ENCODE results near the gene DNAJA3. TPM values are rescaled to one million over a fixed set of nuclear protein-coding genes. Genes with fewer than 3 reads are reported as not detected.
A peak's percentile ranks its signal among the peaks of the same experiment; 100 is the strongest.

DNAJA3 gene
- total and polyA plus RNA-seq, 10 of the 15 experiments (the other 5 are each of a cell fraction or from before 2014, with no cell fraction given), result 8.4 to 141 (median 60.8) TPM

DNA sequence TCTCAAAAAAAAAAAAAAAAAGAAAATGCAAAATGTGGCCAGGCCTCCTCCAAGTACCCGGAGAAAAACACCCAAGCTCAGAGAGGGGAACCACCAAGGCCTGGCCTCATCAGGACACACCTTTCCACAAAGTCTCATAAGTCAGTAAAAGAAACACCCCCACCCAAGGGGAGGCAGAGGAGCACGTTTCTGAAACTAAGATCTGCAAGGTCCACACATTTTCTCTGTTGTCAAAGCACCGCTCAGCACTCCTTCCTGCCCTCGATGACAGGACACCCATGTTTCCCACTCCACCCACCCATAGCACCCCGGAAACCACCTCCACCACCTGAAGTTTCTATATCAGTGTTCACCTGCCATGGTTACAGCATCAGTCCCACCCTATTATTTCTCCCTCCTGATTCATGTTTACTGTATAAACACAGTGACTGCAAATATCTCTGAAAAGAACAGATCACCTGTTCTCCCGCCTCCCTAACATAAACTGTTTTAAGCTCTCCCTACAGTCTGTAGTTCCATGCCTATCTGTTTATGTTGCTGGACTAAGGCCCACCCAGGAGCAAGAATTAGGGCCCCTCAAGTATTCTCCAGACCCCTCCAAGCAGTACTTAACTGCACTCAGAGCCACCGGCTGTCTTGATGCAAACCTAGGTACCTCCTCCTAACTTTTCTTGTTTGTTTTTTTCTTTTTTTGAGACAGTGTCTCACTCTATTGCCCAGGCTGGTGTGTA is 11.3 kb upstream of the DNAJA3 start (continued):
- TF ChIP-seq, protein P1, sequence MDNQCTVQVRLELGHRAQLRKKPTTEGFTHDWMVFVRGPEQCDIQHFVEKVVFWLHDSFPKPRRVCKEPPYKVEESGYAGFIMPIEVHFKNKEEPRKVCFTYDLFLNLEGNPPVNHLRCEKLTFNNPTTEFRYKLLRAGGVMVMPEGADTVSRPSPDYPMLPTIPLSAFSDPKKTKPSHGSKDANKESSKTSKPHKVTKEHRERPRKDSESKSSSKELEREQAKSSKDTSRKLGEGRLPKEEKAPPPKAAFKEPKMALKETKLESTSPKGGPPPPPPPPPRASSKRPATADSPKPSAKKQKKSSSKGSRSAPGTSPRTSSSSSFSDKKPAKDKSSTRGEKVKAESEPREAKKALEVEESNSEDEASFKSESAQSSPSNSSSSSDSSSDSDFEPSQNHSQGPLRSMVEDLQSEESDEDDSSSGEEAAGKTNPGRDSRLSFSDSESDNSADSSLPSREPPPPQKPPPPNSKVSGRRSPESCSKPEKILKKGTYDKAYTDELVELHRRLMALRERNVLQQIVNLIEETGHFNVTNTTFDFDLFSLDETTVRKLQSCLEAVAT (IDR thresholded peaks at IDR 0.05), result peak; percentile 97
- TF ChIP-seq, protein P2, sequence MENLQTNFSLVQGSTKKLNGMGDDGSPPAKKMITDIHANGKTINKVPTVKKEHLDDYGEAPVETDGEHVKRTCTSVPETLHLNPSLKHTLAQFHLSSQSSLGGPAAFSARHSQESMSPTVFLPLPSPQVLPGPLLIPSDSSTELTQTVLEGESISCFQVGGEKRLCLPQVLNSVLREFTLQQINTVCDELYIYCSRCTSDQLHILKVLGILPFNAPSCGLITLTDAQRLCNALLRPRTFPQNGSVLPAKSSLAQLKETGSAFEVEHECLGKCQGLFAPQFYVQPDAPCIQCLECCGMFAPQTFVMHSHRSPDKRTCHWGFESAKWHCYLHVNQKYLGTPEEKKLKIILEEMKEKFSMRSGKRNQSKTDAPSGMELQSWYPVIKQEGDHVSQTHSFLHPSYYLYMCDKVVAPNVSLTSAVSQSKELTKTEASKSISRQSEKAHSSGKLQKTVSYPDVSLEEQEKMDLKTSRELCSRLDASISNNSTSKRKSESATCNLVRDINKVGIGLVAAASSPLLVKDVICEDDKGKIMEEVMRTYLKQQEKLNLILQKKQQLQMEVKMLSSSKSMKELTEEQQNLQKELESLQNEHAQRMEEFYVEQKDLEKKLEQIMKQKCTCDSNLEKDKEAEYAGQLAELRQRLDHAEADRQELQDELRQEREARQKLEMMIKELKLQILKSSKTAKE (IDR thresholded peaks at IDR 0.05; ENCODE audit: low read depth, poor library complexity, severe bottlenecking), result peak; percentile 81
- TF ChIP-seq NR2C1 (IDR thresholded peaks at IDR 0.05) (no peak), PAX8 (IDR thresholded peaks at IDR 0.05) (no peak), IKZF1 (conservative IDR thresholded peaks at IDR 0.05) (peak; percentile 77), JUND (IDR thresholded peaks at IDR 0.05; ENCODE audit: low read depth, low read length) (peak; percentile 54; the same call in 1 of the 2 replicates), STAT3 (IDR thresholded peaks at IDR 0.05; ENCODE audit: low read depth, low read length) (no peak), CREM (IDR thresholded peaks at IDR 0.05; ENCODE audit: low read depth) (0 out of 2 replicates have a peak, but pooled peaks have one; percentile 80), BCL11A (IDR thresholded peaks at IDR 0.05; ENCODE audit: low read depth, low read length) (peak; percentile 36; the same call in 1 of the 2 replicates), HCFC1 (IDR thresholded peaks at IDR 0.05; ENCODE audit: low read length) (no peak), RAD51 (IDR thresholded peaks at IDR 0.05) (no peak), ZNF384 (IDR thresholded peaks at IDR 0.05; ENCODE audit: borderline replicate concordance, low read depth, low read length) (peak; percentile 83)
- TF ChIP-seq, protein P3, sequence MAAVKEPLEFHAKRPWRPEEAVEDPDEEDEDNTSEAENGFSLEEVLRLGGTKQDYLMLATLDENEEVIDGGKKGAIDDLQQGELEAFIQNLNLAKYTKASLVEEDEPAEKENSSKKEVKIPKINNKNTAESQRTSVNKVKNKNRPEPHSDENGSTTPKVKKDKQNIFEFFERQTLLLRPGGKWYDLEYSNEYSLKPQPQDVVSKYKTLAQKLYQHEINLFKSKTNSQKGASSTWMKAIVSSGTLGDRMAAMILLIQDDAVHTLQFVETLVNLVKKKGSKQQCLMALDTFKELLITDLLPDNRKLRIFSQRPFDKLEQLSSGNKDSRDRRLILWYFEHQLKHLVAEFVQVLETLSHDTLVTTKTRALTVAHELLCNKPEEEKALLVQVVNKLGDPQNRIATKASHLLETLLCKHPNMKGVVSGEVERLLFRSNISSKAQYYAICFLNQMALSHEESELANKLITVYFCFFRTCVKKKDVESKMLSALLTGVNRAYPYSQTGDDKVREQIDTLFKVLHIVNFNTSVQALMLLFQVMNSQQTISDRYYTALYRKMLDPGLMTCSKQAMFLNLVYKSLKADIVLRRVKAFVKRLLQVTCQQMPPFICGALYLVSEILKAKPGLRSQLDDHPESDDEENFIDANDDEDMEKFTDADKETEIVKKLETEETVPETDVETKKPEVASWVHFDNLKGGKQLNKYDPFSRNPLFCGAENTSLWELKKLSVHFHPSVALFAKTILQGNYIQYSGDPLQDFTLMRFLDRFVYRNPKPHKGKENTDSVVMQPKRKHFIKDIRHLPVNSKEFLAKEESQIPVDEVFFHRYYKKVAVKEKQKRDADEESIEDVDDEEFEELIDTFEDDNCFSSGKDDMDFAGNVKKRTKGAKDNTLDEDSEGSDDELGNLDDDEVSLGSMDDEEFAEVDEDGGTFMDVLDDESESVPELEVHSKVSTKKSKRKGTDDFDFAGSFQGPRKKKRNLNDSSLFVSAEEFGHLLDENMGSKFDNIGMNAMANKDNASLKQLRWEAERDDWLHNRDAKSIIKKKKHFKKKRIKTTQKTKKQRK (IDR thresholded peaks at IDR 0.05; ENCODE audit: low read depth, low read length), result no peak
- TF ChIP-seq, protein P4, sequence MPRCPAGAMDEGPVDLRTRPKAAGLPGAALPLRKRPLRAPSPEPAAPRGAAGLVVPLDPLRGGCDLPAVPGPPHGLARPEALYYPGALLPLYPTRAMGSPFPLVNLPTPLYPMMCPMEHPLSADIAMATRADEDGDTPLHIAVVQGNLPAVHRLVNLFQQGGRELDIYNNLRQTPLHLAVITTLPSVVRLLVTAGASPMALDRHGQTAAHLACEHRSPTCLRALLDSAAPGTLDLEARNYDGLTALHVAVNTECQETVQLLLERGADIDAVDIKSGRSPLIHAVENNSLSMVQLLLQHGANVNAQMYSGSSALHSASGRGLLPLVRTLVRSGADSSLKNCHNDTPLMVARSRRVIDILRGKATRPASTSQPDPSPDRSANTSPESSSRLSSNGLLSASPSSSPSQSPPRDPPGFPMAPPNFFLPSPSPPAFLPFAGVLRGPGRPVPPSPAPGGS (IDR thresholded peaks at IDR 0.05; ENCODE audit: borderline replicate concordance, insufficient read depth, low read depth, low read length, poor library complexity, severe bottlenecking), result peak; percentile 52
- TF ChIP-seq, protein P5, sequence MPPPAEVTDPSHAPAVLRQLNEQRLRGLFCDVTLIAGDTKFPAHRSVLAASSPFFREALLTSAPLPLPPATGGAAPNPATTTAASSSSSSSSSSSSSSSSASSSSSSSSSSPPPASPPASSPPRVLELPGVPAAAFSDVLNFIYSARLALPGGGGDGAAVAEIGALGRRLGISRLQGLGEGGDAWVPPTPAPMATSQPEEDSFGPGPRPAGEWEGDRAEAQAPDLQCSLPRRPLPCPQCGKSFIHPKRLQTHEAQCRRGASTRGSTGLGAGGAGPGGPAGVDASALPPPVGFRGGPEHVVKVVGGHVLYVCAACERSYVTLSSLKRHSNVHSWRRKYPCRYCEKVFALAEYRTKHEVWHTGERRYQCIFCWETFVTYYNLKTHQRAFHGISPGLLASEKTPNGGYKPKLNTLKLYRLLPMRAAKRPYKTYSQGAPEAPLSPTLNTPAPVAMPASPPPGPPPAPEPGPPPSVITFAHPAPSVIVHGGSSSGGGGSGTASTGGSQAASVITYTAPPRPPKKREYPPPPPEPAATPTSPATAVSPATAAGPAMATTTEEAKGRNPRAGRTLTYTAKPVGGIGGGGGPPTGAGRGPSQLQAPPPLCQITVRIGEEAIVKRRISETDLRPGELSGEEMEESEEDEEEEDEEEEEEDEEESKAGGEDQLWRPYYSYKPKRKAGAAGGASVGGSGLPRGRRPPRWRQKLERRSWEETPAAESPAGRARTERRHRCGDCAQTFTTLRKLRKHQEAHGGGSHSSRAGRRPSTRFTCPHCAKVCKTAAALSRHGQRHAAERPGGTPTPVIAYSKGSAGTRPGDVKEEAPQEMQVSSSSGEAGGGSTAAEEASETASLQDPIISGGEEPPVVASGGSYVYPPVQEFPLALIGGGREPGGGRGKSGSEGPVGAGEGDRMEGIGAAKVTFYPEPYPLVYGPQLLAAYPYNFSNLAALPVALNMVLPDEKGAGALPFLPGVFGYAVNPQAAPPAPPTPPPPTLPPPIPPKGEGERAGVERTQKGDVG (CRISPR knock-in tag; IDR thresholded peaks at IDR 0.05), result no peak
- TF ChIP-seq, protein P6, sequence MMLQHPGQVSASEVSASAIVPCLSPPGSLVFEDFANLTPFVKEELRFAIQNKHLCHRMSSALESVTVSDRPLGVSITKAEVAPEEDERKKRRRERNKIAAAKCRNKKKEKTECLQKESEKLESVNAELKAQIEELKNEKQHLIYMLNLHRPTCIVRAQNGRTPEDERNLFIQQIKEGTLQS (IDR thresholded peaks at IDR 0.05; ENCODE audit: borderline replicate concordance, extremely low read depth, low read depth, low read length), result no peak

Measured in GM12878 (cell line).